PC-3 (cell line): ENCODE measurements around the gene SSRP1. TPM values are rescaled to one million over a fixed set of nuclear protein-coding genes. Genes with fewer than 3 reads are reported as not detected.
A peak's percentile ranks its signal among the peaks of the same experiment; 100 is the strongest.
"Not testable (repeated sequence)": the region's sequence is repeated elsewhere in the genome, so short reads cannot be mapped to it uniquely, and the experiment has no call there.

Experiments used
- ATAC-seq: fragments of 200-7000 bp; cut with Tn5 transposase; 2 replicates; pipeline ENCODE4 v1.9.1; 2020; ENCODE audit warnings: mild to moderate bottlenecking, moderate library complexity
- BruUV-seq: library from RNA; stranded (reverse); fragments of 400-500 nt; replicated peaks from 2 replicates; lab custom pipeline; 2021; lab: Mats Ljungman, UMichigan
- CTCF ChIA-PET: fragments of 300-600 bp; sonication (Branson Sonifier 250); formaldehyde crosslinking; loops from one replicate; lab custom pipeline; 2022; ENCODE audit warnings: antibody characterized with exemption; lab: Charles Lee
- POLR2A ChIA-PET: fragments of 300-600 bp; sonication (Branson Sonifier 250); formaldehyde crosslinking; loops from one replicate; lab custom pipeline; 2022; ENCODE audit warnings: antibody characterized with exemption; ENCODE audit not compliant: unreplicated experiment; lab: Charles Lee
- DNase-seq: peaks from one replicate; pipeline ENCODE4 v3.0.0-alpha.2; 2015
- H2AFZ ChIP-seq: fragments of 300-600 bp; sonication (generic); 2 replicates; pipeline ENCODE4 v1.6.0; 2016; ENCODE audit warnings: antibody characterized with exemption, low read length
- H3F3A ChIP-seq: fragments of 300-600 bp; sonication (generic); one replicate; pipeline ENCODE4 v1.6.0; 2017; ENCODE audit warnings: antibody characterized with exemption, low read length, control low read depth, mild to moderate bottlenecking; ENCODE audit not compliant: unreplicated experiment
- H3K27ac ChIP-seq: fragments of 300-600 bp; sonication (generic); 2 replicates; pipeline ENCODE4 v1.5.1; 2016; ENCODE audit warnings: mild to moderate bottlenecking, low read length
- H3K27me3 ChIP-seq: fragments of 300-600 bp; sonication (generic); 2 replicates; pipeline ENCODE4 v1.6.1; 2016; ENCODE audit warnings: low read length, mixed read lengths
- H3K36me3 ChIP-seq: fragments of 300-600 bp; sonication (generic); 2 replicates; pipeline ENCODE4 v1.6.1; 2016; ENCODE audit warnings: low read depth, mixed run types, low read length, mixed read lengths
- H3K4me1 ChIP-seq: fragments of 300-600 bp; sonication (generic); 2 replicates; pipeline ENCODE4 v1.5.1; 2016; ENCODE audit warnings: low read length; ENCODE audit not compliant: insufficient read depth
- H3K4me2 ChIP-seq: fragments of 300-600 bp; sonication (generic); 2 replicates; pipeline ENCODE4 v1.6.0; 2016; ENCODE audit warnings: low read length
- H3K4me3 ChIP-seq: fragments of 300-600 bp; sonication (generic); 2 replicates; pipeline ENCODE4 v1.5.1; 2016; ENCODE audit warnings: mild to moderate bottlenecking, low read length, mixed read lengths
- H3K79me2 ChIP-seq: fragments of 300-600 bp; sonication (generic); 2 replicates; pipeline ENCODE4 v1.6.1; 2017; ENCODE audit warnings: low read length, mixed read lengths
- H3K9ac ChIP-seq: fragments of 300-600 bp; sonication (generic); 2 replicates; pipeline ENCODE4 v1.6.0; 2016; ENCODE audit warnings: mild to moderate bottlenecking, low read length
- H3K9me2 ChIP-seq: fragments of 300-600 bp; sonication (generic); replicated peaks from 2 replicates; pipeline ENCODE4 v1.6.1; 2016; ENCODE audit warnings: mixed run types, low read length, mixed read lengths
- H3K9me3 ChIP-seq: fragments of 300-600 bp; sonication (generic); 2 replicates; pipeline ENCODE4 v1.6.1; 2016; ENCODE audit warnings: low read length, mixed read lengths
- H4K20me1 ChIP-seq: fragments of 300-600 bp; sonication (generic); 2 replicates; pipeline ENCODE4 v1.6.1; 2016; ENCODE audit warnings: low read length, mixed read lengths
- CTCF ChIP-seq: fragments of 300-600 bp; sonication (generic); conservative IDR thresholded peaks from 2 replicates; pipeline ENCODE4 v1.5.1; 2017; ENCODE audit warnings: antibody characterized with exemption, low read depth, mild to moderate bottlenecking, low read length
- EZH2 ChIP-seq: fragments of 300-600 bp; sonication (generic); IDR thresholded peaks from one replicate; pipeline ENCODE4 v1.6.1; 2017; ENCODE audit warnings: antibody characterized with exemption, mild to moderate bottlenecking, low read length; ENCODE audit not compliant: unreplicated experiment
- EZH2phosphoT487 ChIP-seq: fragments of 300-600 bp; sonication (generic); IDR thresholded peaks from 2 replicates; pipeline ENCODE4 v1.6.1; 2018; ENCODE audit warnings: mild to moderate bottlenecking, antibody characterized with exemption, low read length, borderline replicate concordance
- intact Hi-C: fragments of 100-400 bp; cut with micrococcal nuclease; formaldehyde crosslinking; loops from 2 replicates; pipeline ENCODE4 v1.9.0; 2023
- total RNA-seq: library from RNA; depleted of rRNA; stranded (reverse); fragments of >200 nt; gene quantifications from 2 replicates; pipeline ENCODE4 v1.2.3, GENCODE V29; 2014

The SSRP1 gene
- total RNA-seq, 1 experiment from 2014 or later = 228 TPM

DNA sequence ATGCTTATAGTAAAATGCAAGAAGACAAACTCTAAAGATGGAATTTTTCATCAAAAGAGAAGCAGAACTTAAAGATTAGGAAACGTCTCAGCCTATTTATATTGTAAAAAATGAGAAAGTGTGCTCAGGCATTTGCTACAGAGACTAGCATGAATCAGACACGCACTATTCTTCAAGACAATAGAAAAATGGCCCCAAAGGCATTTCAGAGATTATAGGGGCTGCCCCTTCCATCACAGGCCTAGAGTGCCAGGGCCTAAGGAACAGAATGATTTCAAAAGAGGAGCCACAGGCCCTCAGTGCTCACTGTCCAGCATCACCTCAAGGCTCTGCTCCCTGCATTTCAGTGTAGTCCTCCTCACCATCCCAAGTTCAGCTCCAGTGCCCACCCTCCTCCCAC, 38.5 kb downstream of the SSRP1 start:
- DNase-seq (no peak), ATAC-seq (no peak)
- H3K79me2 ChIP-seq = no peaks in the 10 kb centered on the region
- ChIA-PET CTCF (no interaction called here), POLR2A (no interaction called here)
- no peaks in the 10 kb centered on the region for H3K27me3 ChIP-seq
- TF ChIP-seq EZH2 (no peak), EZH2phosphoT487 (no peak), CTCF (no peak)
- BruUV-seq = no TSS peak
- H3F3A ChIP-seq = no peaks in the 10 kb centered on the region
- no peak overlapping the region for H2AFZ ChIP-seq
- peaks cover 55% of the 10 kb centered on the region for H3K36me3 ChIP-seq
- H3K9me2 ChIP-seq = no peaks in the 10 kb centered on the region
- no peaks in the 10 kb centered on the region for H3K9me3 ChIP-seq
- H3K4me3 ChIP-seq = no peak overlapping the region
- peaks cover 22% of the 10 kb centered on the region for H3K4me1 ChIP-seq
- H4K20me1 ChIP-seq = no peaks in the 10 kb centered on the region
- no peak overlapping the region for H3K4me2 ChIP-seq
- intact Hi-C loops = no loop called here
- no peak overlapping the region for H3K27ac ChIP-seq
- H3K9ac ChIP-seq = no peak overlapping the region

GRCh38 chr11:57296205-57296604, 39.5 kb downstream of the SSRP1 start:
- H3K9ac ChIP-seq, H3K4me3 ChIP-seq, H3K9me2 ChIP-seq, POLR2A ChIA-PET, H3K27me3 ChIP-seq, BruUV-seq, ATAC-seq, H3F3A ChIP-seq, H2AFZ ChIP-seq, CTCF ChIA-PET, H3K9me3 ChIP-seq, H3K79me2 ChIP-seq, H3K27ac ChIP-seq, H4K20me1 ChIP-seq, H3K4me2 ChIP-seq, intact Hi-C loops: not testable (repeated sequence)
- Histone ChIP-seq H3K36me3 (peaks cover 45% of the 10 kb centered on the region), H3K4me1 (peaks cover 22% of the 10 kb centered on the region)
- peak; percentile 40 for DNase-seq

DNA sequence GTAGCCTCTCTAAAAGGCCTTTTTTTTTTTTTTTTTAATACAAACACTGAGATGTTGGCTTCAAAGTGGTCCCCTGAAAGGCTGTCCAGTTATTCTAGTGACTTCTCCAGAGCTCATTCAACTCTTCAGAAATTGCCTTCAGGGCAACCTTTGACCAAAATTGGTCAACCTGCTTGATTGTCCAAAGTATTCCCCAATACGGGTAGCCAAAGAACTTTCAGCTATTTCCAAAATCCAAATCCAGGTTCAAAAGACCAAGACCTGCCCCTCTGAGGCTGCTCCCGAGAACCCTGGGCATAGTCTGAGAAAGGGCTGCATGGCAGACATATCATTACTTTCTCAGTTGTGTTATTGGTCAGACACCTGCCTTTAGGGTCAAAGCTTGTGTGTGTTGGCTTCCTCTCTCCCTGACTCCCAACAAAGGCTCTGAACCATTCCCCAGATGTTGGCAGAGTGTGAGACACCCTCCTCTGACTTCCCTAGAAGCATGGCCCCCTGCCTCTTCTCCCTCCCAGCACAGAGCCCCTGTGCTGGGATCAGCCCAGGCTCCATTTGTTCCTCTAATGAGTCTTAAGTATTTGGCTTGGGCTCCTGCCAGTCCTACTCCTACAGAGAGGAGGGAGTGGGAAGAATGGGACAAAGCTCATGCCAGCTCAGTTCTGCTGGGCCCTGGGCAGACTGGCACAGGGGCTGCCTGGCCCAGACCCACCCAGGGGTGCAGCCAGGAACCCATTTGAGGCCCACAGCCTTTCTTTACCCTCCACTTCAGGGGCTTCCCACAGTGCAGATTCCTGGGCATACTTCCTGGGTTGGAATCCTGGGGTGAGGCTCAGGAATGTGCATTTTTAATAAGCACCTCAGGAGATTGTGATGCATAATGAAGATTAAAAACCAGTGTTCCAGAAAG, 41.2 kb downstream of the SSRP1 start:
- ATAC-seq (peak; percentile 73), DNase-seq (peak; percentile 64)
- H3K4me1 ChIP-seq = peaks cover 23% of the 10 kb centered on the region
- no peak overlapping the region for H3K4me3 ChIP-seq
- intact Hi-C loops = no loop called here
- no peak overlapping the region for H2AFZ ChIP-seq
- no peak overlapping the region for H3K9ac ChIP-seq
- no peaks in the 10 kb centered on the region for H3K27me3 ChIP-seq
- POLR2A ChIA-PET = interaction anchor here (0.7 kb wide), 1 partner anchor 24 kb away, joined by 3 read pairs; no protein-coding TSS in a partner anchor
- H3K9me3 ChIP-seq = no peaks in the 10 kb centered on the region
- CTCF ChIA-PET = no interaction called here
- TF ChIP-seq EZH2phosphoT487 (no peak), CTCF (no peak), EZH2 (no peak)
- H3K9me2 ChIP-seq = no peaks in the 10 kb centered on the region
- H4K20me1 ChIP-seq = no peaks in the 10 kb centered on the region
- H3K79me2 ChIP-seq = no peaks in the 10 kb centered on the region
- no TSS peak for BruUV-seq
- H3K36me3 ChIP-seq = peaks cover 27% of the 10 kb centered on the region
- H3K4me2 ChIP-seq = no peak overlapping the region
- no peaks in the 10 kb centered on the region for H3F3A ChIP-seq
- H3K27ac ChIP-seq = no peak overlapping the region
